ENCODE measurements around the gene FAM221B. TPM values are rescaled to one million over a fixed set of nuclear protein-coding genes. Genes with fewer than 3 reads are reported as not detected.

FAM221B gene
- total RNA-seq, 1 donor from 2014 or later: not detected

- Histone ChIP-seq H3K27ac (no peak overlapping the region), H3K4me1 (peaks cover 40% of the 10 kb centered on the region), H3K27me3 (no peaks in the 10 kb centered on the region)
These were observed 7.2 kb upstream of the FAM221B start for GRCh38 chr9:35835766-35836165.

GRCh38 chr9:35835216-35835632, 6.7 kb upstream of the FAM221B start:
- Histone ChIP-seq H3K9me3 (no peaks in the 10 kb centered on the region), H3K4me3 (no peak overlapping the region), H3K4me1 (peaks cover 45% of the 10 kb centered on the region), H3K27me3 (no peaks in the 10 kb centered on the region), H3K36me3 (no peaks in the 10 kb centered on the region), H3K27ac (no peak overlapping the region)
- no peak for DNase-seq (ENCODE audit: extremely low spot score in 2 of 2)
- TF ChIP-seq POLR2A (IDR thresholded peaks at IDR 0.05): no peak
- TF ChIP-seq CTCF (IDR thresholded peaks at IDR 0.05): no peak
- TF ChIP-seq POLR2AphosphoS5 (IDR thresholded peaks at IDR 0.05; ENCODE audit: insufficient read depth in 1 of 2, low read depth in 1 of 2): no peak
- intact Hi-C loops (cut with DNase I): no loop called here

More at GRCh38 chr9:35835766-35836165, 7.2 kb upstream of the FAM221B start:
- TF ChIP-seq POLR2A (IDR thresholded peaks at IDR 0.05): no peak
- no peak for TF ChIP-seq POLR2AphosphoS5 (IDR thresholded peaks at IDR 0.05; ENCODE audit: insufficient read depth in 1 of 2, low read depth in 1 of 2)
- intact Hi-C loops (cut with DNase I): no loop called here
- no peaks in the 10 kb centered on the region for H3K9me3 ChIP-seq
- H3K36me3 ChIP-seq: no peaks in the 10 kb centered on the region
- H3K4me3 ChIP-seq: no peak overlapping the region
- no peak for DNase-seq (ENCODE audit: extremely low spot score in 2 of 2)

GRCh38 chr9:35834260-35835215, 6.0 kb upstream of the FAM221B start:
- intact Hi-C loops (cut with DNase I): no loop called here
- peaks cover 52% of the 10 kb centered on the region for H3K4me1 ChIP-seq

GRCh38 chr9:35832814-35833213, 4.3 kb upstream of the FAM221B start:
- intact Hi-C loops (cut with DNase I): no loop called here
- Histone ChIP-seq H3K27me3 (no peaks in the 10 kb centered on the region), H3K36me3 (no peaks in the 10 kb centered on the region), H3K9me3 (no peaks in the 10 kb centered on the region), H3K27ac (peak overlapping the region; percentile 68), H3K4me3 (no peak overlapping the region), H3K4me1 (peaks cover 60% of the 10 kb centered on the region)
- DNase-seq (ENCODE audit: extremely low spot score in 2 of 2): no peak
- no peak for TF ChIP-seq POLR2A (IDR thresholded peaks at IDR 0.05)
- TF ChIP-seq POLR2AphosphoS5 (IDR thresholded peaks at IDR 0.05; ENCODE audit: insufficient read depth in 1 of 2, low read depth in 1 of 2): no peak
- no peak for TF ChIP-seq CTCF (IDR thresholded peaks at IDR 0.05)

More at GRCh38 chr9:35834260-35835215, 6.0 kb upstream of the FAM221B start:
- H3K4me3 ChIP-seq: no peak overlapping the region
- no peaks in the 10 kb centered on the region for H3K27me3 ChIP-seq
- no peaks in the 10 kb centered on the region for H3K9me3 ChIP-seq
- TF ChIP-seq POLR2AphosphoS5 (IDR thresholded peaks at IDR 0.05; ENCODE audit: insufficient read depth in 1 of 2, low read depth in 1 of 2) (no peak), POLR2A (IDR thresholded peaks at IDR 0.05) (no peak), CTCF (IDR thresholded peaks at IDR 0.05) (no peak)
- no peak overlapping the region for H3K27ac ChIP-seq
- no peaks in the 10 kb centered on the region for H3K36me3 ChIP-seq
- DNase-seq (ENCODE audit: extremely low spot score in 2 of 2): no peak

GRCh38 chr9:35831040-35831439, 2.5 kb upstream of the FAM221B start:
- DNase-seq (ENCODE audit: extremely low spot score in 2 of 2): no peak

More at GRCh38 chr9:35831040-35831439, 2.5 kb upstream of the FAM221B start:
- TF ChIP-seq POLR2AphosphoS5 (IDR thresholded peaks at IDR 0.05; ENCODE audit: insufficient read depth in 1 of 2, low read depth in 1 of 2): no peak
- no peak for TF ChIP-seq POLR2A (IDR thresholded peaks at IDR 0.05)
- TF ChIP-seq CTCF (IDR thresholded peaks at IDR 0.05): no peak
- intact Hi-C loops (cut with DNase I): no loop called here
- Histone ChIP-seq H3K4me3 (no peak overlapping the region), H3K4me1 (peaks cover 73% of the 10 kb centered on the region), H3K27me3 (no peaks in the 10 kb centered on the region), H3K27ac (no peak overlapping the region), H3K36me3 (no peaks in the 10 kb centered on the region), H3K9me3 (no peaks in the 10 kb centered on the region)
